ENCODE data around the gene CCDC14. TPM values are rescaled to one million over a fixed set of nuclear protein-coding genes. Genes with fewer than 3 reads are reported as not detected.

The CCDC14 gene
- total RNA-seq, 4 donors from 2014 or later: 7.7 to 28.4 (median 26.8) TPM

- H3K36me3 ChIP-seq: no peaks in the 10 kb centered on the region
- H3K4me3 ChIP-seq: no peak overlapping the region
- H3K4me1 ChIP-seq: peaks cover 0 to 13% (median 9%) of the 10 kb centered on the region in 3 donors
- H3K27me3 ChIP-seq: peaks cover 0 to 68% (median 0%) of the 10 kb centered on the region in 4 donors
- DNase-seq: no peak
- TF ChIP-seq CTCF (IDR thresholded peaks at IDR 0.05): no peak
- intact Hi-C loops (cut with DNase I): no loop called here
- no peak overlapping the region for H3K27ac ChIP-seq
- H3K9me3 ChIP-seq: no peaks in the 10 kb centered on the region
Measured at GRCh38 chr3:123884993-123885392, 76.0 kb downstream of the CCDC14 start.

DNA sequence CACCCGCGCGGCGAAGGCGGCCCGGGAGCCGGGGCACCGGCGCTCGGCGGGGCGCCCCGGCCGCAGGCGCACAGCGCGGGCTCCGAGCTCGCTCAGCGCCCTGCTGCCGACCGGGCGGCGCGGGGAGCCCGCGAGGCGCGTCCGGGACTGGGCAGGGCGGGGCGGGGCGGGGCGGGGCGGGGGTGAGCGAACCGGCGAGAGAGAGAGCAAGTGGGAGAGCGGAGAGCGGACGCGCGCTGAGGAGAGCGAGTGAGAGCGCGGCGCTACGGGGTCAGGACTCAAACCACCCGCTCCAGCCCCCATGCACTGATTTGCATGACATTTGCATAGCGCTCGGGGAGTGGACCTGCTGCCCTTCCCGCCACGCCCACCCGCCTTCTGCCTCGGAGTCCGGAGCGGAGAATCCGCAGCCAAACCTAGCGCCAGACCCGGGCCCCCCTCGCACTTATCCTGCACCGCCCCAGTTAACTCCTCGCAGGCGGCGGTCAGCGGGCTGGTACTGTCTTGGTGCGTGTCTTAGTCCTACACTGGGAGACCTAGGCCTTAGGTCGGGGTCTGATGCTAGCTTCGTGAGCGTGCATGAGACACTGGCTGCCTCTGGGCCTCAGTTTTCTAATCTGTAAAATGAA, 76.7 kb downstream of the CCDC14 start, which contains the start of gene MYLK:
TSS of gene MYLK (minus strand) at position 130 of the 629 bp plus-strand sequence. CDS start 90,491 bp downstream, outside the sequence.
- Histone ChIP-seq H3K27me3 (peaks cover 0 to 68% (median 0%) of the 10 kb centered on the region in 4 donors), H3K9me3 (no peaks in the 10 kb centered on the region), H3K4me1 (peaks cover 0 to 13% (median 9%) of the 10 kb centered on the region in 3 donors), H3K4me3 (peak within 1 kb of the TSS; percentile 14 to 69 (median 44)), H3K36me3 (no peaks in the 10 kb centered on the region), H3K27ac (peak within 1 kb of the TSS in 1 of 4 donors; percentile 21)
- intact Hi-C loops (cut with DNase I): no loop called here
- TF ChIP-seq CTCF (IDR thresholded peaks at IDR 0.05): no peak
- no peak for TF ChIP-seq POLR2A (IDR thresholded peaks at IDR 0.05)
- WGBS, 2 donors: 7 to 22% methylated on average over 8 to 15 of the region's 70 CpGs
- DNase-seq: no peak

- Histone ChIP-seq H3K4me3 (peak overlapping the region; percentile 14 to 69 (median 44)), H3K27ac (peak overlapping the region in 1 of 4 donors; percentile 21), H3K9me3 (no peaks in the 10 kb centered on the region), H3K36me3 (no peaks in the 10 kb centered on the region), H3K4me1 (peaks cover 0 to 13% (median 9%) of the 10 kb centered on the region in 3 donors), H3K27me3 (peaks cover 0 to 68% (median 0%) of the 10 kb centered on the region in 4 donors)
- intact Hi-C loops (cut with DNase I): no loop called here
- TF ChIP-seq CTCF (IDR thresholded peaks at IDR 0.05) (no peak), POLR2A (IDR thresholded peaks at IDR 0.05) (no peak)
- WGBS, 2 donors: 3% methylated on average over 8 of the region's 29 CpGs; no CpG with 5 or more reads in 1 of the 2 donors
- DNase-seq: no peak
Measured at GRCh38 chr3:123883701-123884202, 77.3 kb downstream of the CCDC14 start.

DNA sequence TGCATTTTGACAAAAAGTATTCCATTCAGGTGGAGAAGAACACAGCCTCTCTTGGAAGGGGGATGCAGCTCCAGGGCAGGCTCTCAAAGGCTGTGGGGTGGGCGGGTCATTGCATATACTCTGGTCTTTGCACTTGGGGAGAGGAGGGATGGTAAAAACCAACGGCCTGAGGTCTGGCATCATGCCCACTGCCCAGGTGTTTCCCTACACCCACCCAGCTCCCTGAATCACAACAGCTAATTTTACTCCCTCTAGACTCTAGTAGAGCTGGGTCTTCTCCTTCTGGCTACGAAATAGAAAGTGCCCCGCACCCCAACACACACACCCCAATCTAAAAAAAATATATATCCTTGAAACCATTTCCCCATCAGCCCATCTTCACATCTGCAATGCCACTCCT, 77.9 kb downstream of the CCDC14 start:
- H3K9me3 ChIP-seq: no peaks in the 10 kb centered on the region
- WGBS, 2 donors: 57 to 66% methylated on average over 4 of the region's 4 CpGs
- peaks cover 0 to 13% (median 9%) of the 10 kb centered on the region in 3 donors for H3K4me1 ChIP-seq
- TF ChIP-seq POLR2A (IDR thresholded peaks at IDR 0.05) (no peak), CTCF (IDR thresholded peaks at IDR 0.05) (no peak)
- intact Hi-C loops (cut with DNase I): no loop called here
- peaks cover 0 to 68% (median 0%) of the 10 kb centered on the region in 4 donors for H3K27me3 ChIP-seq
- no peak overlapping the region for H3K27ac ChIP-seq
- H3K4me3 ChIP-seq: no peak overlapping the region
- DNase-seq: no peak
- H3K36me3 ChIP-seq: no peaks in the 10 kb centered on the region

DNA sequence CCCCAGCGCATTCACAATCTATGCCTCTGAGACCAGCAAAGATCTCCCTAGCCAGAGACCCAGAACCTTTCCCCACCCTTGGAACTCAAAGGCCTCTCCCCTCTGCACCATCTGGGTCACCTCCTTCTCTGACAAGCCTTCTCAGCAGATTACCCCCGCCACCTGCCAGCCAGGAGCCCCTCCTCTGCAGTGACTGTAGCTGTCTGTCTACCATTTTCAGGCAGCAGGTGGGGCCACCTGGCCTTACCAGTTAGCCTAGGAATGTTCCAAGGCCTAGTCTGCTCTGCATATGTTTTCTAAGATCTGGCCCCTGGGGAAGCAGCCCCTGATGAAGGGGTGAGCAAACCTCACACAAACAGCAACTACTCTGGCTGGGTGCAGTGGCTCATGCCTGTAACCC, 79.3 kb downstream of the CCDC14 start:
- Histone ChIP-seq H3K27ac (no peak overlapping the region), H3K27me3 (peaks cover 0 to 58% (median 0%) of the 10 kb centered on the region in 4 donors), H3K9me3 (no peaks in the 10 kb centered on the region), H3K36me3 (no peaks in the 10 kb centered on the region), H3K4me3 (no peak overlapping the region), H3K4me1 (peaks cover 0 to 13% (median 9%) of the 10 kb centered on the region in 3 donors)
- intact Hi-C loops (cut with DNase I): no loop called here
- DNase-seq: no peak
- TF ChIP-seq POLR2A (IDR thresholded peaks at IDR 0.05) (no peak), CTCF (IDR thresholded peaks at IDR 0.05) (no peak)
- 85 to 100% methylated on average over 1 to 2 of the region's 2 CpGs for WGBS, 2 donors

Measured in esophagus squamous epithelium (tissue), 5 donors.